ENCODE data around the gene TUBB. TPM values are rescaled to one million over a fixed set of nuclear protein-coding genes. Genes with fewer than 3 reads are reported as not detected.
"Not testable (repeated sequence)": the region's sequence is repeated elsewhere in the genome, so short reads cannot be mapped to it uniquely, and the experiment has no call there.

The TUBB gene
- polyA plus RNA-seq, 1 donor = 512 TPM

- peak overlapping the region; percentile 94 for H3K4me3 ChIP-seq (ENCODE audit: low read length)
- H3K36me3 ChIP-seq (ENCODE audit: control insufficient read depth, insufficient read depth, low read length) = peaks cover 34% of the 10 kb centered on the region
- peak; percentile 55 to 72 for DNase-seq
- WGBS (ENCODE audit: insufficient coverage, low lambda C conversion rate) = no CpG with 5 or more reads among the region's 29 CpGs
- no peaks in the 10 kb centered on the region for H3K9me3 ChIP-seq (ENCODE audit: control insufficient read depth, low read depth, low read length)
- H3K27me3 ChIP-seq (ENCODE audit: control insufficient read depth, insufficient read depth, low read length) = no peaks in the 10 kb centered on the region
- H3K27ac ChIP-seq (ENCODE audit: low read length) = peak overlapping the region; percentile 84
- H3K4me1 ChIP-seq (ENCODE audit: control insufficient read depth, insufficient read depth, low read length) = peaks cover 6% of the 10 kb centered on the region
Observed at GRCh38 chr6:30720738-30721197, 616 bp downstream of the TUBB start.

- Histone ChIP-seq H3K27ac (ENCODE audit: low read length) (peak overlapping the region; percentile 88), H3K36me3 (ENCODE audit: control insufficient read depth, insufficient read depth, low read length) (peaks cover 39% of the 10 kb centered on the region), H3K4me3 (ENCODE audit: low read length) (peak overlapping the region; percentile 94), H3K4me1 (ENCODE audit: control insufficient read depth, insufficient read depth, low read length) (peaks cover 6% of the 10 kb centered on the region), H3K27me3 (ENCODE audit: control insufficient read depth, insufficient read depth, low read length) (no peaks in the 10 kb centered on the region), H3K9me3 (ENCODE audit: control insufficient read depth, low read depth, low read length) (no peaks in the 10 kb centered on the region)
- DNase-seq = peak; percentile 92 to 93
- WGBS (ENCODE audit: insufficient coverage, low lambda C conversion rate) = no CpG with 5 or more reads among the region's 71 CpGs
Observed at GRCh38 chr6:30721198-30722024, 1.3 kb downstream of the TUBB start.

GRCh38 chr6:30722025-30722279 lies 1.8 kb downstream of the TUBB start:
- Histone ChIP-seq H3K4me3 (ENCODE audit: low read length) (peak overlapping the region; percentile 86), H3K36me3 (ENCODE audit: control insufficient read depth, insufficient read depth, low read length) (peaks cover 43% of the 10 kb centered on the region), H3K27ac (ENCODE audit: low read length) (peak overlapping the region; percentile 88)
- H3K9me3 ChIP-seq (ENCODE audit: control insufficient read depth, low read depth, low read length); H3K4me1 ChIP-seq (ENCODE audit: control insufficient read depth, insufficient read depth, low read length); H3K27me3 ChIP-seq (ENCODE audit: control insufficient read depth, insufficient read depth, low read length): not testable (repeated sequence)
- no CpG with 5 or more reads among the region's 10 CpGs for WGBS (ENCODE audit: insufficient coverage, low lambda C conversion rate)
- DNase-seq = peak in 1 of 2 donors; percentile 47

- Histone ChIP-seq H3K9me3 (ENCODE audit: control insufficient read depth, low read depth, low read length) (no peaks in the 10 kb centered on the region), H3K4me3 (ENCODE audit: low read length) (peak overlapping the region; percentile 86), H3K36me3 (ENCODE audit: control insufficient read depth, insufficient read depth, low read length) (peaks cover 46% of the 10 kb centered on the region), H3K27ac (ENCODE audit: low read length) (peak overlapping the region; percentile 88), H3K27me3 (ENCODE audit: control insufficient read depth, insufficient read depth, low read length) (no peaks in the 10 kb centered on the region), H3K4me1 (ENCODE audit: control insufficient read depth, insufficient read depth, low read length) (peaks cover 3% of the 10 kb centered on the region)
- DNase-seq = peak; percentile 76 to 77
- 20% methylated on average over 1 of the region's 27 CpGs for WGBS (ENCODE audit: insufficient coverage, low lambda C conversion rate)
Observed at GRCh38 chr6:30722280-30723112, 2.3 kb downstream of the TUBB start.

GRCh38 chr6:30723159-30723842 lies 3.1 kb downstream of the TUBB start:
- not testable (repeated sequence) for H3K4me3 ChIP-seq (ENCODE audit: low read length); H3K27ac ChIP-seq (ENCODE audit: low read length); H3K9me3 ChIP-seq (ENCODE audit: control insufficient read depth, low read depth, low read length); H3K4me1 ChIP-seq (ENCODE audit: control insufficient read depth, insufficient read depth, low read length); H3K27me3 ChIP-seq (ENCODE audit: control insufficient read depth, insufficient read depth, low read length); DNase-seq
- H3K36me3 ChIP-seq (ENCODE audit: control insufficient read depth, insufficient read depth, low read length) = peaks cover 54% of the 10 kb centered on the region
- 50% methylated on average over 1 of the region's 16 CpGs for WGBS (ENCODE audit: insufficient coverage, low lambda C conversion rate)

- DNase-seq; H3K4me3 ChIP-seq (ENCODE audit: low read length); H3K27me3 ChIP-seq (ENCODE audit: control insufficient read depth, insufficient read depth, low read length); H3K9me3 ChIP-seq (ENCODE audit: control insufficient read depth, low read depth, low read length); H3K27ac ChIP-seq (ENCODE audit: low read length); H3K4me1 ChIP-seq (ENCODE audit: control insufficient read depth, insufficient read depth, low read length): not testable (repeated sequence)
- peaks cover 57% of the 10 kb centered on the region for H3K36me3 ChIP-seq (ENCODE audit: control insufficient read depth, insufficient read depth, low read length)
- no CpG with 5 or more reads among the region's 29 CpGs for WGBS (ENCODE audit: insufficient coverage, low lambda C conversion rate)
Observed at GRCh38 chr6:30723843-30724741, 3.9 kb downstream of the TUBB start.

GRCh38 chr6:30724906-30725667 lies 4.9 kb downstream of the TUBB start:
- H3K27ac ChIP-seq (ENCODE audit: low read length) = no peak overlapping the region
- H3K36me3 ChIP-seq (ENCODE audit: control insufficient read depth, insufficient read depth, low read length) = peaks cover 67% of the 10 kb centered on the region
- H3K9me3 ChIP-seq (ENCODE audit: control insufficient read depth, low read depth, low read length) = no peaks in the 10 kb centered on the region
- WGBS (ENCODE audit: insufficient coverage, low lambda C conversion rate) = 83% methylated on average over 1 of the region's 6 CpGs
- H3K4me1 ChIP-seq (ENCODE audit: control insufficient read depth, insufficient read depth, low read length) = peaks cover 3% of the 10 kb centered on the region
- no peak for DNase-seq
- no peaks in the 10 kb centered on the region for H3K27me3 ChIP-seq (ENCODE audit: control insufficient read depth, insufficient read depth, low read length)
- no peak overlapping the region for H3K4me3 ChIP-seq (ENCODE audit: low read length)

GRCh38 chr6:30725713-30726505 lies 5.8 kb downstream of the TUBB start:
- WGBS (ENCODE audit: insufficient coverage, low lambda C conversion rate) = no CpG with 5 or more reads among the region's 3 CpGs
- Histone ChIP-seq H3K27me3 (ENCODE audit: control insufficient read depth, insufficient read depth, low read length) (no peaks in the 10 kb centered on the region), H3K36me3 (ENCODE audit: control insufficient read depth, insufficient read depth, low read length) (peaks cover 74% of the 10 kb centered on the region), H3K4me1 (ENCODE audit: control insufficient read depth, insufficient read depth, low read length) (peaks cover 10% of the 10 kb centered on the region), H3K4me3 (ENCODE audit: low read length) (no peak overlapping the region), H3K27ac (ENCODE audit: low read length) (no peak overlapping the region), H3K9me3 (ENCODE audit: control insufficient read depth, low read depth, low read length) (no peaks in the 10 kb centered on the region)
- DNase-seq = no peak

All from large intestine (tissue), 3 donors.